WTC11 (cell line): ENCODE measurements around the gene ZNF629.

Experiments used
- ATF3 ChIP-seq: sonication (generic); formaldehyde crosslinking; conservative IDR thresholded peaks from 2 replicates; pipeline ENCODE4 v1.8.1; 2022; ENCODE audit warnings: mild to moderate bottlenecking, missing genetic modification reagents
- CREB1 ChIP-seq: sonication (generic); formaldehyde crosslinking; IDR thresholded peaks from 2 replicates; pipeline ENCODE4 v1.8.0; 2023; ENCODE audit warnings: mild to moderate bottlenecking, missing genetic modification reagents
- CTCF ChIP-seq: fragments of 200-600 bp; IDR thresholded peaks from 2 replicates; pipeline ENCODE4 v1.8.0; 2022; ENCODE audit warnings: antibody characterized with exemption
- ESRRA ChIP-seq: sonication (generic); formaldehyde crosslinking; IDR thresholded peaks from 2 replicates; pipeline ENCODE4 v1.8.1; 2022; ENCODE audit warnings: mild to moderate bottlenecking, missing genetic modification reagents, borderline replicate concordance
- MLX ChIP-seq: sonication (generic); formaldehyde crosslinking; IDR thresholded peaks from 2 replicates; pipeline ENCODE4 v1.8.1; 2023; ENCODE audit warnings: mild to moderate bottlenecking, missing genetic modification reagents, moderate library complexity
- NFE2L1 ChIP-seq: sonication (generic); formaldehyde crosslinking; IDR thresholded peaks from 2 replicates; pipeline ENCODE4 v1.8.1; 2023; ENCODE audit warnings: missing genetic modification reagents
- NR2C2 ChIP-seq: sonication (generic); formaldehyde crosslinking; IDR thresholded peaks from 2 replicates; pipeline ENCODE4 v1.8.0; 2022; ENCODE audit warnings: mild to moderate bottlenecking, missing genetic modification reagents
- USF2 ChIP-seq: sonication (generic); formaldehyde crosslinking; IDR thresholded peaks from 2 replicates; pipeline ENCODE4 v1.8.1; 2023; ENCODE audit warnings: mild to moderate bottlenecking, missing genetic modification reagents, moderate library complexity
- TF ChIP-seq, protein P1 (sequence below): sonication (generic); formaldehyde crosslinking; IDR thresholded peaks from 2 replicates; pipeline ENCODE4 v1.8.0; 2023; ENCODE audit warnings: mild to moderate bottlenecking, missing genetic modification reagents
- TF ChIP-seq, protein P2 (sequence below): sonication (generic); formaldehyde crosslinking; IDR thresholded peaks from 2 replicates; pipeline ENCODE4 v1.8.1; 2022; ENCODE audit warnings: mild to moderate bottlenecking, moderate library complexity, missing genetic modification reagents

GRCh38 chr16:30779596-30779995 is 7.4 kb downstream of the ZNF629 start:
- no peak for TF ChIP-seq NR2C2 (CRISPR knock-in tag)
- no peak for TF ChIP-seq CTCF
- TF ChIP-seq, protein P1, sequence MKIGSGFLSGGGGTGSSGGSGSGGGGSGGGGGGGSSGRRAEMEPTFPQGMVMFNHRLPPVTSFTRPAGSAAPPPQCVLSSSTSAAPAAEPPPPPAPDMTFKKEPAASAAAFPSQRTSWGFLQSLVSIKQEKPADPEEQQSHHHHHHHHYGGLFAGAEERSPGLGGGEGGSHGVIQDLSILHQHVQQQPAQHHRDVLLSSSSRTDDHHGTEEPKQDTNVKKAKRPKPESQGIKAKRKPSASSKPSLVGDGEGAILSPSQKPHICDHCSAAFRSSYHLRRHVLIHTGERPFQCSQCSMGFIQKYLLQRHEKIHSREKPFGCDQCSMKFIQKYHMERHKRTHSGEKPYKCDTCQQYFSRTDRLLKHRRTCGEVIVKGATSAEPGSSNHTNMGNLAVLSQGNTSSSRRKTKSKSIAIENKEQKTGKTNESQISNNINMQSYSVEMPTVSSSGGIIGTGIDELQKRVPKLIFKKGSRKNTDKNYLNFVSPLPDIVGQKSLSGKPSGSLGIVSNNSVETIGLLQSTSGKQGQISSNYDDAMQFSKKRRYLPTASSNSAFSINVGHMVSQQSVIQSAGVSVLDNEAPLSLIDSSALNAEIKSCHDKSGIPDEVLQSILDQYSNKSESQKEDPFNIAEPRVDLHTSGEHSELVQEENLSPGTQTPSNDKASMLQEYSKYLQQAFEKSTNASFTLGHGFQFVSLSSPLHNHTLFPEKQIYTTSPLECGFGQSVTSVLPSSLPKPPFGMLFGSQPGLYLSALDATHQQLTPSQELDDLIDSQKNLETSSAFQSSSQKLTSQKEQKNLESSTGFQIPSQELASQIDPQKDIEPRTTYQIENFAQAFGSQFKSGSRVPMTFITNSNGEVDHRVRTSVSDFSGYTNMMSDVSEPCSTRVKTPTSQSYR (CRISPR knock-in tag), result no peak
- TF ChIP-seq CREB1, result no peak
- no peak for TF ChIP-seq MLX (CRISPR knock-in tag)
- TF ChIP-seq USF2 (CRISPR knock-in tag), result no peak
- no peak for TF ChIP-seq ESRRA
- TF ChIP-seq NFE2L1 (CRISPR knock-in tag), result no peak
- no peak for TF ChIP-seq ATF3
- TF ChIP-seq, protein P2, sequence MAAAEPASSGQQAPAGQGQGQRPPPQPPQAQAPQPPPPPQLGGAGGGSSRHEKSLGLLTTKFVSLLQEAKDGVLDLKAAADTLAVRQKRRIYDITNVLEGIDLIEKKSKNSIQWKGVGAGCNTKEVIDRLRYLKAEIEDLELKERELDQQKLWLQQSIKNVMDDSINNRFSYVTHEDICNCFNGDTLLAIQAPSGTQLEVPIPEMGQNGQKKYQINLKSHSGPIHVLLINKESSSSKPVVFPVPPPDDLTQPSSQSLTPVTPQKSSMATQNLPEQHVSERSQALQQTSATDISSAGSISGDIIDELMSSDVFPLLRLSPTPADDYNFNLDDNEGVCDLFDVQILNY (CRISPR knock-in tag), result no peak
